PC-3 (cell line): ENCODE results near the gene XPA. TPM values are rescaled to one million over a fixed set of nuclear protein-coding genes. Genes with fewer than 3 reads are reported as not detected.

Experiments
- ATAC-seq: fragments of 200-7000 bp; cut with Tn5 transposase; 2 replicates; pipeline ENCODE4 v1.9.1; 2020; ENCODE audit warnings: mild to moderate bottlenecking, moderate library complexity
- BruUV-seq: library from RNA; stranded (reverse); fragments of 400-500 nt; replicated peaks from 2 replicates; lab custom pipeline; 2021; lab: Mats Ljungman, UMichigan
- CTCF ChIA-PET: fragments of 300-600 bp; sonication (Branson Sonifier 250); formaldehyde crosslinking; loops from one replicate; lab custom pipeline; 2022; ENCODE audit warnings: antibody characterized with exemption; lab: Charles Lee
- POLR2A ChIA-PET: fragments of 300-600 bp; sonication (Branson Sonifier 250); formaldehyde crosslinking; loops from one replicate; lab custom pipeline; 2022; ENCODE audit warnings: antibody characterized with exemption; ENCODE audit not compliant: unreplicated experiment; lab: Charles Lee
- DNase-seq: peaks from one replicate; pipeline ENCODE4 v3.0.0-alpha.2; 2015
- H2AFZ ChIP-seq: fragments of 300-600 bp; sonication (generic); 2 replicates; pipeline ENCODE4 v1.6.0; 2016; ENCODE audit warnings: antibody characterized with exemption, low read length
- H3F3A ChIP-seq: fragments of 300-600 bp; sonication (generic); one replicate; pipeline ENCODE4 v1.6.0; 2017; ENCODE audit warnings: antibody characterized with exemption, low read length, control low read depth, mild to moderate bottlenecking; ENCODE audit not compliant: unreplicated experiment
- H3K27ac ChIP-seq: fragments of 300-600 bp; sonication (generic); 2 replicates; pipeline ENCODE4 v1.5.1; 2016; ENCODE audit warnings: mild to moderate bottlenecking, low read length
- H3K27me3 ChIP-seq: fragments of 300-600 bp; sonication (generic); 2 replicates; pipeline ENCODE4 v1.6.1; 2016; ENCODE audit warnings: low read length, mixed read lengths
- H3K36me3 ChIP-seq: fragments of 300-600 bp; sonication (generic); 2 replicates; pipeline ENCODE4 v1.6.1; 2016; ENCODE audit warnings: low read depth, mixed run types, low read length, mixed read lengths
- H3K4me1 ChIP-seq: fragments of 300-600 bp; sonication (generic); 2 replicates; pipeline ENCODE4 v1.5.1; 2016; ENCODE audit warnings: low read length; ENCODE audit not compliant: insufficient read depth
- H3K4me2 ChIP-seq: fragments of 300-600 bp; sonication (generic); 2 replicates; pipeline ENCODE4 v1.6.0; 2016; ENCODE audit warnings: low read length
- H3K4me3 ChIP-seq: fragments of 300-600 bp; sonication (generic); 2 replicates; pipeline ENCODE4 v1.5.1; 2016; ENCODE audit warnings: mild to moderate bottlenecking, low read length, mixed read lengths
- H3K79me2 ChIP-seq: fragments of 300-600 bp; sonication (generic); 2 replicates; pipeline ENCODE4 v1.6.1; 2017; ENCODE audit warnings: low read length, mixed read lengths
- H3K9ac ChIP-seq: fragments of 300-600 bp; sonication (generic); 2 replicates; pipeline ENCODE4 v1.6.0; 2016; ENCODE audit warnings: mild to moderate bottlenecking, low read length
- H3K9me2 ChIP-seq: fragments of 300-600 bp; sonication (generic); replicated peaks from 2 replicates; pipeline ENCODE4 v1.6.1; 2016; ENCODE audit warnings: mixed run types, low read length, mixed read lengths
- H3K9me3 ChIP-seq: fragments of 300-600 bp; sonication (generic); 2 replicates; pipeline ENCODE4 v1.6.1; 2016; ENCODE audit warnings: low read length, mixed read lengths
- H4K20me1 ChIP-seq: fragments of 300-600 bp; sonication (generic); 2 replicates; pipeline ENCODE4 v1.6.1; 2016; ENCODE audit warnings: low read length, mixed read lengths
- EZH2 ChIP-seq: fragments of 300-600 bp; sonication (generic); IDR thresholded peaks from one replicate; pipeline ENCODE4 v1.6.1; 2017; ENCODE audit warnings: antibody characterized with exemption, mild to moderate bottlenecking, low read length; ENCODE audit not compliant: unreplicated experiment
- EZH2phosphoT487 ChIP-seq: fragments of 300-600 bp; sonication (generic); IDR thresholded peaks from 2 replicates; pipeline ENCODE4 v1.6.1; 2018; ENCODE audit warnings: mild to moderate bottlenecking, antibody characterized with exemption, low read length, borderline replicate concordance
- intact Hi-C: fragments of 100-400 bp; cut with micrococcal nuclease; formaldehyde crosslinking; loops from 2 replicates; pipeline ENCODE4 v1.9.0; 2023
- total RNA-seq: library from RNA; depleted of rRNA; stranded (reverse); fragments of >200 nt; gene quantifications from 2 replicates; pipeline ENCODE4 v1.2.3, GENCODE V29; 2014
- TF ChIP-seq, protein P1 (sequence below): fragments of 300-600 bp; sonication (generic); conservative IDR thresholded peaks from 2 replicates; pipeline ENCODE4 v1.5.1; 2017; ENCODE audit warnings: antibody characterized with exemption, low read depth, mild to moderate bottlenecking, low read length

Gene XPA
- total RNA-seq, 1 experiment from 2014 or later = 9.4 TPM

GRCh38 chr9:97665742-97666141 is 31.4 kb downstream of the XPA start:
- Histone ChIP-seq H3K27me3 (no peaks in the 10 kb centered on the region), H3K79me2 (no peaks in the 10 kb centered on the region), H3K36me3 (peaks cover 62% of the 10 kb centered on the region), H3F3A (no peaks in the 10 kb centered on the region), H2AFZ (no peak overlapping the region), H3K27ac (no peak overlapping the region), H3K4me1 (no peaks in the 10 kb centered on the region), H3K9me2 (no peaks in the 10 kb centered on the region), H3K4me2 (no peak overlapping the region), H3K9ac (no peak overlapping the region), H4K20me1 (no peaks in the 10 kb centered on the region), H3K4me3 (no peak overlapping the region), H3K9me3 (no peaks in the 10 kb centered on the region)
- BruUV-seq = no TSS peak
- DNase-seq (no peak), ATAC-seq (no peak)
- ChIA-PET CTCF (no interaction called here), POLR2A (no interaction called here)
- TF ChIP-seq EZH2phosphoT487 (no peak), EZH2 (no peak)
- TF ChIP-seq, protein P1, sequence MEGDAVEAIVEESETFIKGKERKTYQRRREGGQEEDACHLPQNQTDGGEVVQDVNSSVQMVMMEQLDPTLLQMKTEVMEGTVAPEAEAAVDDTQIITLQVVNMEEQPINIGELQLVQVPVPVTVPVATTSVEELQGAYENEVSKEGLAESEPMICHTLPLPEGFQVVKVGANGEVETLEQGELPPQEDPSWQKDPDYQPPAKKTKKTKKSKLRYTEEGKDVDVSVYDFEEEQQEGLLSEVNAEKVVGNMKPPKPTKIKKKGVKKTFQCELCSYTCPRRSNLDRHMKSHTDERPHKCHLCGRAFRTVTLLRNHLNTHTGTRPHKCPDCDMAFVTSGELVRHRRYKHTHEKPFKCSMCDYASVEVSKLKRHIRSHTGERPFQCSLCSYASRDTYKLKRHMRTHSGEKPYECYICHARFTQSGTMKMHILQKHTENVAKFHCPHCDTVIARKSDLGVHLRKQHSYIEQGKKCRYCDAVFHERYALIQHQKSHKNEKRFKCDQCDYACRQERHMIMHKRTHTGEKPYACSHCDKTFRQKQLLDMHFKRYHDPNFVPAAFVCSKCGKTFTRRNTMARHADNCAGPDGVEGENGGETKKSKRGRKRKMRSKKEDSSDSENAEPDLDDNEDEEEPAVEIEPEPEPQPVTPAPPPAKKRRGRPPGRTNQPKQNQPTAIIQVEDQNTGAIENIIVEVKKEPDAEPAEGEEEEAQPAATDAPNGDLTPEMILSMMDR = no peak
- intact Hi-C loops = no loop called here

- TF ChIP-seq EZH2 = no peak
- TF ChIP-seq EZH2phosphoT487 = no peak
- TF ChIP-seq, protein P1 = no peak
- peaks cover 46% of the 10 kb centered on the region for H3K36me3 ChIP-seq
- H3K4me1 ChIP-seq = no peaks in the 10 kb centered on the region
- ChIA-PET POLR2A (interaction anchor here (0.6 kb wide), 1 partner anchor 28 kb away, joined by 7 read pairs; the partner anchor contains the start of gene TSTD2), CTCF (no interaction called here)
- no peak for ATAC-seq
- H3K4me3 ChIP-seq = no peak overlapping the region
- no peak overlapping the region for H3K27ac ChIP-seq
- no peaks in the 10 kb centered on the region for H3K9me3 ChIP-seq
- intact Hi-C loops = no loop called here
- H3K4me2 ChIP-seq = no peak overlapping the region
- H3K9me2 ChIP-seq = no peaks in the 10 kb centered on the region
- H4K20me1 ChIP-seq = no peaks in the 10 kb centered on the region
- no peaks in the 10 kb centered on the region for H3K27me3 ChIP-seq
- H3K9ac ChIP-seq = no peak overlapping the region
- no peaks in the 10 kb centered on the region for H3K79me2 ChIP-seq
- no peaks in the 10 kb centered on the region for H3F3A ChIP-seq
- BruUV-seq = no TSS peak
- H2AFZ ChIP-seq = no peak overlapping the region
- no peak for DNase-seq
Observed at GRCh38 chr9:97660847-97661246, 36.3 kb downstream of the XPA start.

DNA sequence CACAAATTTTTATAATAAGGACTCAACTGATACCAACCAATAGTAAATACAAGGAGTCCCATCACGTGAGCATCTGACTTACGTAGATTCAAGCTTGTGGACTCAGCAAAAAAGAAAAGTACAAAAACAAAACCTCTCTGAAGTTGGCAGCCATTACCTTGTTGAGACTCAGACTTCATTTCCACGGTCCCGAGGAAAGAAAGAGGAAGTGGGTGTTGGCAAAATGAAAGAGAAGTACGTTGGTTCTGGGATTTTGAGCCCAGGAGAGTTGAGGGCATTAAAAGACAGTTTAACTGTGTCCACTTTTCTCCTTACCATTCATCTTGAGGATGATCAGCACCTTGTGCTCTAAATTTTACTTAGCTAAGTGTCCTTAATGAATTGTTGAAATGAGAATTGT is 36.8 kb downstream of the XPA start:
- no peaks in the 10 kb centered on the region for H3K79me2 ChIP-seq
- H3F3A ChIP-seq = no peaks in the 10 kb centered on the region
- H3K36me3 ChIP-seq = peaks cover 49% of the 10 kb centered on the region
- H3K9me2 ChIP-seq = no peaks in the 10 kb centered on the region
- intact Hi-C loops = no loop called here
- H2AFZ ChIP-seq = no peak overlapping the region
- POLR2A ChIA-PET = interaction anchor here (0.6 kb wide), 1 partner anchor 27 kb away, joined by 7 read pairs; the partner anchor contains the start of gene TSTD2
- TF ChIP-seq EZH2phosphoT487 = no peak
- TF ChIP-seq EZH2 = no peak
- TF ChIP-seq, protein P1 = no peak
- ATAC-seq (no peak), DNase-seq (no peak)
- no peak overlapping the region for H3K4me3 ChIP-seq
- H3K4me2 ChIP-seq = no peak overlapping the region
- H3K27me3 ChIP-seq = no peaks in the 10 kb centered on the region
- H4K20me1 ChIP-seq = no peaks in the 10 kb centered on the region
- no peak overlapping the region for H3K9ac ChIP-seq
- no TSS peak for BruUV-seq
- H3K27ac ChIP-seq = no peak overlapping the region
- CTCF ChIA-PET = no interaction called here
- H3K4me1 ChIP-seq = no peaks in the 10 kb centered on the region
- no peaks in the 10 kb centered on the region for H3K9me3 ChIP-seq
